Putamen (tissue), 1 donor: ENCODE results near the gene THRB.
"Not testable (repeated sequence)": the region's sequence is repeated elsewhere in the genome, so short reads cannot be mapped to it uniquely, and the experiment has no call there.

Experiments used
- DNase-seq: peaks from one replicate; pipeline ENCODE4 v3.0.0-alpha.2; 2016; ENCODE audit warnings: low spot score

The THRB gene

GRCh38 chr3:24447836-24448235 lies 46.8 kb downstream of the THRB start:
- DNase-seq = no peak

DNA sequence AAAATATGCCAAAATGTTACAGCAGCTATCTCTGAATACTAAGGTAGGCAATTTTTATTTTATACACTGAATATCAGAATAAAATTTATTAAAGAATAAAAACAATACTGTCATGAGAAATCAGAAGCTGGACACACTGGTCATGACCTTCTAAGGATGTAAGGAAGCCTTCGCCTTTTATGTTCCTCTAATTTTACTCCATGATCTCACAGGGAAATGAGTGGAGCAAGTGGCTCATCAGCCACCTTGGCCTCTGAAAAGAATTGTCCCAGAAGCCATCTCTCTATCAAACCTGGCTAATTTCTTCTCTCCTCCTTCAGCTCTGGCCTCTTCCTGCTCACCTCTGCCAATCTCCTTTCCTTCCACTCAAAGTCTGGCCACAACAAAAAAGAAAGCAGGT lies 48.6 kb downstream of the THRB start:
- DNase-seq = no peak

DNA sequence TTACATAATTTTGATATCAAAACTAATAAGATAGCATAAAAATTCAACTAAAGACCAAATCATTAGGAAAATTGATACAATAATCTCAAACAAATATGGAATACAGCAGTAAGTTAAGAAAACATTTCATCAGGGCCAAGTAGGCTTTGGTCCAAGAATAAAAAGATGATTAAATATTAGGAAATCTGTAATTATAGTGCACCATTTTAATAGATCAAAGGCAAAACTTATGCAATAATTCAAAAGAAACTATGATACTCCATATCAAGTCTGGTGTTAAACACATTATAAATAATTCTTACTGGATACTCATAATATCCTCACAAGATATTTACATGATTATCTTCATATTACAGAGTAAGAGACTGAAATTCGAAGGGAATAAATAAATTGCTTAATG lies 51.2 kb downstream of the THRB start:
- no peak for DNase-seq

GRCh38 chr3:24440760-24441464 lies 53.7 kb downstream of the THRB start:
- no peak for DNase-seq

DNA sequence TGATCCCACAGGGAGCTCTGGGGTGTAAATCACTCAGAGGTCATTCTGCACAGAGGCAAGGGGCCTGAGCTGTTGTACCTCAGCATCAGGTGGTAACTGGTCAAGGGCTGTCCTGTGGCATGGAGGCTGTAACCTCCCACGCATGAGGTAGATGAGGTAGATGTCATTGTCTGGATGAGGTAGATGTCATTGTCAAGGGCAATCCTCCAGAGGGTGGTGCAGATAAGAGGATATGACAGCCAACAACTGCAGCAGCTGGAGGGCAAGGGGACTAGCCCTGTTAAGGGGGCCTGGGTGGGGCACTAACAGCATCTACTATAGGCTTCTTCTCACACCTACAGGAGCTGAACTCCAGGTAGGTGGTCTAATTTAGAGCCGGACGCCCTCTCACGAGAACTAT lies 55.6 kb downstream of the THRB start:
- no peak for DNase-seq

DNA sequence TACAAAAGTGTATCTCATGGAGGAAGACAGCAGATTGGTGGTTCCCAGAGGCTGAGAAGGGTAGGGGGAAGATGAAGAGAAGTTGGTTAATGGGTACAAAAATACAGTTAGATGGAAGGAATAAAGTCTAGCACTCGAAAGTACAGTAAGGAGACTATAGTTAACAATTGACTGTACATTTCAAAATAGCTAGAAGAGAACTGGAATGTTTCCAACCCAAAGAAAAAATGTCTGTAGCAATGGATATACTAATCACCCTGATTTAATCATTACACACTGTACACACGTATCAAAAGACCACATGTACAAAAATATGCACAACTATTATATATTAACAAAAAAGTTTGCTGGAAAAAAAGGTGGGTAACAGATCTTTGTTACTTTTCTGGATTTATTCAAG lies 57.3 kb downstream of the THRB start:
- no peak for DNase-seq

DNA sequence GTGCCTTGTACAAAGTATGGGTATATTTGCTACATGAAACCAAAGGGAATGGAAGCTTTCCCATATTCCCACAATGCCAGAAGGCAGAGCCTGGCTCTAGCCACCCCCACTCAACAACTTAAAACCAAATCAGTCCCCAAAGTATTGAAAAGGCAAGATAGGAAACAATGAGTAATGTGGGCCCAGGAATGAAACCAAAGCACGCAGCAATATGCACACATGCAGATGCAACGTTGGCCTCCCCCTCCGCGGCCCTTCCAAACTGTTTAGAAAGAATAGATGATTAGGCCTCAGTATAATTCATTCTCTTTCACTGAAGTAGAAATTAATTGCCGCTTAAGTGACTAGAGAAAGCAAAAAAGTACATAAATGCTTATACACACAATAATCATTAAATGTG lies 59.1 kb downstream of the THRB start:
- no peak for DNase-seq

DNA sequence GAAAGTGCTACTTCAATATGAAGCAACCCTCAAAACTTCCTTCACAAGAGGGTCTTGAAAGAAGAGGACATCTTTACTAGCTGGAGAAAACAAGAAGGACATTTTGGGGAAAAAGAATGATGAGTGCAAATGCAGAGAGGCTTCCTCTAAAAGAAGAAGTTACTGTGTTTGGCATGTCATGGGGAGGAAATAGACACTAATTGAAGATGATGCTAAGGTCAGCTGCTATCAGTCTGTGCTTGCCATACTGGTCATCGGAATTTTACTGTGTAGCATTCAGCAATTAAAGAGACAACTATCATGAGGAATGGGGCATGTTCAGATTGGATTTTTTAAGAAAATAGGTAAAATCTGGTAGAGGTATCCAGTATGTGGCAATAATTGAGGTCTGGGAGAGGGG lies 60.0 kb downstream of the THRB start:
- no peak for DNase-seq

DNA sequence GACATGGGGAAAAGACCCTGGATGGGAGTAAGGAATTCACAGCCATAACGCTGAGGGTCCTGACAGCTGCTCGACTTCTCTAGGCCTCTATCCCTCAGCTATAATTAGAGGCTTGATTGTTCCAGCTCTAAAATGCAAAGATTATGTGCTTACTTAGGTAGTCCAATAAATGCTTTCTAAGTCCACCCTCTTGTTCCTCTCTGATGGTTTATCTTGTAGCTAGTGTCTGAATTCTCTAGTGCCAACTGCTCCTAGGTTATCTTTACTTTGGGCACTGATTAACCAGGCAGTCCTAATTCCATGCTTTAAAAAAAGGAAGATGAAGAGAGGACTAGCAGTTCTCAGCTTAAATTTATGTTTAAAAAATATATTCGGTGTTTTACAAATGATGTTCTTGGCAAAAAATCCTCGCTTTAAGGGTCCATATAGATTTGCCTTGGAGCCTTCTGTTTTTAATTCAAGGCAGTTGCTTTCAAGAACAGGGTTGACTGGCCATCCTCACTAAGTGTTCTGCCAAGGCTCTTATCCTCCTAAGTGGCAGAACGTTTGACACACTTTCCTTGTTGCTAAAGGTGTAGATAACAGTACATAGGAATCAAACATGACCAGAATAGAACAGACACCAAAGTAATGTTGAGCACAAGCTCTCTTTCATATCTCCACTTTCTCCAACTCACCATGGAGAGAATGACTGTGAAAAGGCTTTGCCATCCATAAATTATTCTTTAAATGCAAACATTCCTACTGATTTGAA lies 60.6 kb downstream of the THRB start:
- no peak for DNase-seq

DNA sequence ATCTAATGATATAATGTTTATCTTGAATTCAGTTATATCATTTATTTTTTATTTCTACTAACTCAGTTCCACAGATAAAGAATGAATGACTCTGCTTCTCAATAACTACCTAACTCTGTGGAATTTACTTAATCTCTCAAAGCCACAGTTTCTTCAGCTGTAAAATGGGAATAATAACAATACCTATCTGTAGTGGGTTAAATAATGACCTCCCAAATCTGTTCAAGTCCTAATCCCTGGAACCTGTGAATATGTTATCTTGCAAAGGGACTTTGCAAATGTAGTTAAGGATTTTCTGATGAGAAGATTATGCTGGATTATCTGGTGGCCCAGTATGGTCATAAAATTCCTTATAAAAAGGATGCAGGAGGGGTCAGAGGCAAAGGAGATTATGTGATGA lies 61.7 kb downstream of the THRB start:
- no peak for DNase-seq

- DNase-seq = no peak
Observed at GRCh38 chr3:24428481-24428880, 66.2 kb downstream of the THRB start.

- no peak for DNase-seq
Observed at GRCh38 chr3:24426896-24427295, 67.8 kb downstream of the THRB start.

- DNase-seq = not testable (repeated sequence)
Observed at GRCh38 chr3:24420829-24421228, 73.8 kb downstream of the THRB start.

DNA sequence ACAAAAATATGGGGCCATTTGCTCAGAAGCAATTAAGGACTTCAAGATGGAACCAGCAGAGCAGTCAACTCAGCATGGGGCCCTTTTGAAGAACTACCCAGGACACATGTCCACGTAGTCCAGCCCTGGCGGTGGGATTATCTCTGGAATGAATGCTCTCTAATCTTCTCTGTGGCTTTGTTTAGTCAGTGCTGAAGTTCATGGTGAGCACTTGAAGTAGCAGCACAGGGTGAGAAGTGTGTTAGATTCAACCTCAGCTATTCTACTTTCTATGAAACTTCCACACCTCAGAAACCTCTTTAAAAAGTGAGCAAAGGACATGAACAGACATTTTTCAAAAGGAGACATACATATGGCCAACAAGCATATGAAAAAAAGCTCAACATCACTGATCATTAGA lies 74.4 kb downstream of the THRB start:
- no peak for DNase-seq

- no peak for DNase-seq
Observed at GRCh38 chr3:24419067-24419791, 75.4 kb downstream of the THRB start.

DNA sequence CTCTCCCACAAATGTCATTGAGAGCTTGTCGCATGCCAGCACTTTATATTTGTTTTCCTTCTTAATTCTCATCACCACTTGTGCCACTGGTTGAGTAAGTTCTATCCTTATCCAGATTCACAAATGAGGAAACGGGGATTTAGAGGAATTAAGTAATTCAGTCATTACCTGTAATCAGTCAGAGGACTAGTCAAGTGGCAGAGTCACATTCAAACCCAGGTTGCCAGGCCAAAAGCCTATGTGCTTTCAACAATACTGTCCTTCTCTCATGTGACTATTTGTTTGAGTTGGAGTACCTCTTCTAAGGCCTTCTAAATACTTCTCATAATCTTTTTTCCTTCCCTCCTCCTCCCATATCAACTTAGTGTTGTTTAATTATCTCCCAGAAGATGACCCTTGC lies 76.9 kb downstream of the THRB start:
- no peak for DNase-seq

DNA sequence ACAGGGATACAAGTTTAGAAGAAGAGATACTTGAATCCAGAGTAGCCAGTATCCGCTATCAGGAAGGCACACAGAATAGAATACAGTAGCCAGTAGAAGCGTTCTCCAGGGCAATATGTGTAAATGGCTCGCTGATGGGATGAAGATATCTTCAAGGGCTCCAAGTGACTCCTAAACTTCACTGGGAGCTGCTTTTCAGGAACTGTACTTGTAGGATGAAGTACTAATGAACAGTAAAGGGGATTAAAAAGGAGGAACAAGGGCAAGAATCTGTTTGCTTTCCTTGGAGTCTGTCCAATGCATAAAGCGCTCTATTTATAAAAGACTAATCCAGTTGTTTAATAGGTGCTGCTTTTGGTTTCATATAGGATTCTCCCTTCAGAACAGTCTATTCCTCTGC lies 78.4 kb downstream of the THRB start:
- DNase-seq = no peak

GRCh38 chr3:24415824-24416223 lies 78.8 kb downstream of the THRB start:
- DNase-seq = no peak

- not testable (repeated sequence) for DNase-seq
Observed at GRCh38 chr3:24413662-24414061, 81.0 kb downstream of the THRB start.

GRCh38 chr3:24410860-24411259 lies 83.8 kb downstream of the THRB start:
- no peak for DNase-seq

GRCh38 chr3:24407980-24408680 lies 86.5 kb downstream of the THRB start:
- no peak for DNase-seq

- no peak for DNase-seq
Observed at GRCh38 chr3:24406900-24407299, 87.8 kb downstream of the THRB start.

DNA sequence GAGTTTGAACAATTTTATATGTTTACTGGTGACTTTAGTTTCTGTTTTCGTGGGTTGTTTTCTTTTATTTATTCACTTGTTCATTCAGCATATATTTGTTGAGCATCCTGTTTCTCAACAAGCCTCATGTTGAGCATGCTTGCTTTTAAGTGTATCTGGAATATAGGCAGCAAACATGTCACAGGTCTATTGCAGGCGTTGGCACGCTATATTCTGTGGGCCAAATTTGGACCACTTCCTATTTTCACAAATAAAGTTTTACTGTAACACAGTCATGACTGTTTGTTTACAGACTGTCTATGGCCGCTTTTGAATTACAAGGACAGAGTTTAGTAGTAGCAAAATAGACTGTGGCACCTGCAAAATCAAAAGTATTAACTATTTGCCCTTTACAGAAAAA lies 89.6 kb downstream of the THRB start:
- no peak for DNase-seq
